HG03139 (cell line): Measurements from ENCODE around the gene GMFB.

ENCODE experiments used
- ATAC-seq: cut with Tn5 transposase; IDR thresholded peaks from one replicate; pipeline ENCODE4 v1.9.1; 2021; ENCODE audit not compliant: unreplicated experiment

GMFB gene

GRCh38 chr14:54493293-54493692 lies 4.5 kb upstream of the GMFB start:
- ATAC-seq = no peak

GRCh38 chr14:54490445-54491175 lies 1.8 kb upstream of the GMFB start:
- no peak for ATAC-seq

- no peak for ATAC-seq
These were observed 1.1 kb upstream of the GMFB start for GRCh38 chr14:54489731-54490444.

GRCh38 chr14:54489318-54489683 lies 521 bp upstream of the GMFB start:
- ATAC-seq = peak; percentile 12

GRCh38 chr14:54488318-54488645 lies 498 bp downstream of the GMFB start:
- no peak for ATAC-seq

GRCh38 chr14:54487771-54488170 lies 1.0 kb downstream of the GMFB start:
- no peak for ATAC-seq

- ATAC-seq = no peak
These were observed 2.1 kb downstream of the GMFB start for GRCh38 chr14:54486685-54487084.

GRCh38 chr14:54483846-54484245 lies 4.9 kb downstream of the GMFB start:
- no peak for ATAC-seq

- no peak for ATAC-seq
These were observed 5.6 kb downstream of the GMFB start for GRCh38 chr14:54483073-54483745.

- no peak for ATAC-seq
These were observed 7.1 kb downstream of the GMFB start for GRCh38 chr14:54481695-54482094.

- no peak for ATAC-seq
These were observed 7.8 kb downstream of the GMFB start for GRCh38 chr14:54480830-54481562.

- ATAC-seq = no peak
These were observed 10.1 kb downstream of the GMFB start for GRCh38 chr14:54478636-54479215.

GRCh38 chr14:54475911-54476310 lies 12.9 kb downstream of the GMFB start:
- ATAC-seq = no peak

GRCh38 chr14:54475187-54475899 lies 13.4 kb downstream of the GMFB start:
- ATAC-seq = no peak

GRCh38 chr14:54474232-54474793 lies 14.5 kb downstream of the GMFB start:
- ATAC-seq = no peak

- ATAC-seq = no peak
These were observed 16.5 kb downstream of the GMFB start for GRCh38 chr14:54472315-54472714.

GRCh38 chr14:54471641-54472040 lies 17.1 kb downstream of the GMFB start:
- ATAC-seq = no peak

GRCh38 chr14:54470701-54471100 lies 18.1 kb downstream of the GMFB start:
- no peak for ATAC-seq

GRCh38 chr14:54467280-54467679 lies 21.5 kb downstream of the GMFB start:
- ATAC-seq = no peak

GRCh38 chr14:54465654-54466053 lies 23.1 kb downstream of the GMFB start:
- ATAC-seq = no peak
